HFFc6 (cell line): Measurements from ENCODE around the gene RRAS. TPM values are rescaled to one million over a fixed set of nuclear protein-coding genes. Genes with fewer than 3 reads are reported as not detected.

Experiments used
- DNase-seq: peaks from one replicate; pipeline ENCODE4 v3.0.0-alpha.2; 2018
- H3K27ac Mint-ChIP-seq: 2 replicates; pipeline ENCODE4 v1.8.0; 2020; ENCODE audit warnings: mild to moderate bottlenecking, mixed read lengths
- H3K27me3 Mint-ChIP-seq: 2 replicates; pipeline ENCODE4 v1.8.0; 2021; ENCODE audit warnings: mild to moderate bottlenecking, moderate library complexity, mixed read lengths; ENCODE audit not compliant: insufficient read depth
- H3K36me3 Mint-ChIP-seq: 2 replicates; pipeline ENCODE4 v1.8.0; 2021; ENCODE audit warnings: low read depth, mixed read lengths
- H3K4me1 Mint-ChIP-seq: 2 replicates; pipeline ENCODE4 v1.8.0; 2020; ENCODE audit warnings: low read depth, mixed read lengths
- H3K4me3 Mint-ChIP-seq: 2 replicates; pipeline ENCODE4 v1.8.0; 2020; ENCODE audit warnings: mild to moderate bottlenecking, moderate library complexity, mixed read lengths
- H3K9me3 Mint-ChIP-seq: 2 replicates; pipeline ENCODE4 v1.8.0; 2020; ENCODE audit warnings: mild to moderate bottlenecking, mixed read lengths
- CTCF ChIP-seq: fragments of 200-600 bp; sonication (generic); IDR thresholded peaks from 2 replicates; pipeline ENCODE4 v1.5.0; 2021; ENCODE audit warnings: antibody characterized with exemption, mild to moderate bottlenecking
- total RNA-seq, 6 experiments: library from RNA; stranded (reverse); fragmentation: NEBNext Ultra II Directional; extraction: Animal tissue kit (Norgen Biotek cat#: 25700); gene quantifications; 2 replicates in 1 of 6; 3 replicates in 5 of 6; pipeline ENCODE4 v1.2.3, GENCODE V29; 2021

RRAS gene
- total RNA-seq, 6 experiments from 2014 or later, result 130 to 162 (median 133) TPM

- TF ChIP-seq CTCF, result no peak
- Mint-ChIP-seq H3K4me1 (no peaks in the 10 kb centered on the region), H3K27ac (no peak overlapping the region), H3K36me3 (peaks cover 4% of the 10 kb centered on the region; the same call in 1 of the 2 replicates), H3K27me3 (no peaks in the 10 kb centered on the region; the same call in none of the 2 replicates), H3K4me3 (no peak overlapping the region), H3K9me3 (no peaks in the 10 kb centered on the region)
- no peak for DNase-seq
Observed at GRCh38 chr19:49601482-49602038, 38.4 kb downstream of the RRAS start.

GRCh38 chr19:49599378-49600295 lies 40.3 kb downstream of the RRAS start:
- Mint-ChIP-seq H3K9me3 (no peaks in the 10 kb centered on the region), H3K4me1 (no peaks in the 10 kb centered on the region), H3K36me3 (peaks cover 4% of the 10 kb centered on the region; the same call in 1 of the 2 replicates), H3K27me3 (no peaks in the 10 kb centered on the region; the same call in none of the 2 replicates), H3K4me3 (no peak overlapping the region), H3K27ac (no peak overlapping the region)
- DNase-seq, result no peak
- TF ChIP-seq CTCF, result no peak

GRCh38 chr19:49597703-49597974 lies 42.3 kb downstream of the RRAS start:
- Mint-ChIP-seq H3K27ac (no peak overlapping the region), H3K36me3 (peaks cover 14% of the 10 kb centered on the region; the same call in 1 of the 2 replicates), H3K4me1 (peaks cover 17% of the 10 kb centered on the region), H3K4me3 (no peak overlapping the region), H3K27me3 (no peaks in the 10 kb centered on the region; the same call in 1 of the 2 replicates), H3K9me3 (no peaks in the 10 kb centered on the region)
- TF ChIP-seq CTCF, result no peak
- no peak for DNase-seq

GRCh38 chr19:49596954-49597702 lies 42.8 kb downstream of the RRAS start:
- TF ChIP-seq CTCF, result peak; percentile 34
- H3K4me1 Mint-ChIP-seq, result peaks cover 20% of the 10 kb centered on the region
- H3K4me3 Mint-ChIP-seq, result no peak overlapping the region
- no peaks in the 10 kb centered on the region; the same call in 1 of the 2 replicates for H3K27me3 Mint-ChIP-seq
- peaks cover 16% of the 10 kb centered on the region; the same call in 1 of the 2 replicates for H3K36me3 Mint-ChIP-seq
- no peak for DNase-seq
- no peak overlapping the region for H3K27ac Mint-ChIP-seq
- no peaks in the 10 kb centered on the region for H3K9me3 Mint-ChIP-seq

GRCh38 chr19:49596407-49596806 lies 43.5 kb downstream of the RRAS start:
- Mint-ChIP-seq H3K27me3 (no peaks in the 10 kb centered on the region), H3K4me3 (no peak overlapping the region), H3K27ac (no peak overlapping the region), H3K9me3 (no peaks in the 10 kb centered on the region), H3K4me1 (peaks cover 20% of the 10 kb centered on the region), H3K36me3 (peaks cover 16% of the 10 kb centered on the region; the same call in 1 of the 2 replicates)
- DNase-seq, result no peak
- TF ChIP-seq CTCF, result no peak
